ENCODE results near the gene ZYX.

GRCh38 chr7:143376396-143376795, 4.7 kb upstream of the ZYX start:
- TF ChIP-seq POLR2A (IDR thresholded peaks at IDR 0.05; ENCODE audit: low read depth, low read length) (no peak), POLR2AphosphoS5 (IDR thresholded peaks at IDR 0.05; ENCODE audit: low read depth, low read length) (no peak), TAF1 (IDR thresholded peaks at IDR 0.05; ENCODE audit: borderline replicate concordance, low read depth, low read length) (no peak)

Data from GM12892 (cell line).